ENCODE data around the gene C3.

- TF ChIP-seq CTCF (conservative IDR thresholded peaks at IDR 0.05; ENCODE audit: low read length) (no peak), EZH2phosphoT487 (IDR thresholded peaks at IDR 0.05; ENCODE audit: borderline replicate concordance) (no peak)
Measured at GRCh38 chr19:6713773-6714692, 6.4 kb downstream of the C3 start.

All from Loucy (cell line).